HepG2 (cell line): ENCODE data around the gene RIOK3. TPM values are rescaled to one million over a fixed set of nuclear protein-coding genes. Genes with fewer than 3 reads are reported as not detected.

Source experiments
- ATF7 ChIP-seq, 2 experiments: fragments of 450-650 bp in 1 of 2; sonication (generic) in 1 of 2; formaldehyde crosslinking in 1 of 2; IDR thresholded peaks; 2 replicates each; pipeline versions ENCODE4 v1.4.0 to v1.6.1; 2016 to 2020; ENCODE audit warnings: antibody characterized with exemption in 1 of 2, mild to moderate bottlenecking in 1 of 2, missing genetic modification reagents in 1 of 2
- GATAD2A ChIP-seq: IDR thresholded peaks from 2 replicates; pipeline ENCODE4 v1.6.1; 2016
- GLI4 ChIP-seq: sonication (generic); formaldehyde crosslinking; IDR thresholded peaks from 2 replicates; pipeline ENCODE4 v1.5.1; 2020; ENCODE audit warnings: missing genetic modification reagents, mild to moderate bottlenecking, moderate library complexity, borderline replicate concordance
- IRF2 ChIP-seq: IDR thresholded peaks from 2 replicates; pipeline ENCODE4 v1.6.1; 2018; ENCODE audit warnings: missing genetic modification reagents, missing compliant biosample characterization
- NCOA2 ChIP-seq: sonication (generic); formaldehyde crosslinking; IDR thresholded peaks from 2 replicates; pipeline ENCODE4 v1.8.0; 2022; ENCODE audit warnings: inconsistent platforms
- NFE2L1 ChIP-seq: sonication (generic); formaldehyde crosslinking; IDR thresholded peaks from 2 replicates; pipeline ENCODE4 v1.4.0; 2020; ENCODE audit warnings: missing genetic modification reagents, mild to moderate bottlenecking, borderline replicate concordance
- NR2F1 ChIP-seq, 2 experiments: fragments of 450-650 bp in 1 of 2; formaldehyde crosslinking in 1 of 2; IDR thresholded peaks; 2 replicates each; pipeline versions ENCODE4 v1.5.0 to v1.6.1; 2016 to 2020; ENCODE audit warnings: mild to moderate bottlenecking in 1 of 2, missing compliant biosample characterization in 1 of 2, missing genetic modification reagents in 1 of 2, moderate library complexity in 1 of 2
- NR2F6 ChIP-seq, 2 experiments: IDR thresholded peaks; 2 replicates each; pipeline ENCODE4 v1.6.1; 2016; ENCODE audit warnings: antibody characterized with exemption in 1 of 2, mild to moderate bottlenecking in 1 of 2
- RXRB ChIP-seq: IDR thresholded peaks from 2 replicates; pipeline ENCODE4 v1.6.1; 2016; ENCODE audit warnings: borderline replicate concordance, missing genetic modification reagents, missing compliant biosample characterization
- SALL2 ChIP-seq: sonication (generic); formaldehyde crosslinking; IDR thresholded peaks from 2 replicates; pipeline ENCODE4 v1.8.1; 2023; ENCODE audit warnings: mild to moderate bottlenecking, missing genetic modification reagents, inconsistent platforms
- SKI ChIP-seq: fragments of 450-650 bp; IDR thresholded peaks from one replicate; pipeline ENCODE4 v1.6.1; 2018; ENCODE audit warnings: mild to moderate bottlenecking; ENCODE audit not compliant: partially characterized antibody
- SMYD3 ChIP-seq: sonication (generic); formaldehyde crosslinking; IDR thresholded peaks from 2 replicates; pipeline ENCODE4 v1.8.1; 2023; ENCODE audit warnings: mild to moderate bottlenecking, missing genetic modification reagents
- ZFP37 ChIP-seq: sonication (generic); formaldehyde crosslinking; IDR thresholded peaks from 2 replicates; pipeline ENCODE4 v1.4.0; 2020; ENCODE audit warnings: missing genetic modification reagents, borderline replicate concordance
- ZNF75D ChIP-seq: sonication (generic); formaldehyde crosslinking; IDR thresholded peaks from 2 replicates; pipeline ENCODE4 v1.8.1; 2023; ENCODE audit warnings: missing genetic modification reagents, mild to moderate bottlenecking, borderline replicate concordance
- ZNF841 ChIP-seq: sonication (generic); formaldehyde crosslinking; IDR thresholded peaks from 2 replicates; pipeline ENCODE4 v1.8.1; 2023; ENCODE audit warnings: missing genetic modification reagents, borderline replicate concordance
- polyA plus RNA-seq, 8 experiments: library from polyadenylated mRNA; depleted of rRNA in 3 of 8; stranded (reverse) in 7 of 8; unstranded in 1 of 8; fragments of >200 nt; fragmentation: Illumina TruSeq in 4 of 8; extraction: Trizol in 4 of 8; gene quantifications; 2 replicates each; pipeline versions ENCODE4 v1.2.1 to v1.2.3, GENCODE V29; 2011 to 2016; ENCODE audit warnings: low read depth in 4 of 8, missing spikeins in 1 of 8, mixed read lengths in 1 of 8; ENCODE audit not compliant: insufficient read depth in 1 of 8
- total RNA-seq, 5 experiments: library from RNA; depleted of rRNA; stranded (reverse); fragments of >200 nt; fragmentation: Illumina TruSeq; extraction: Trizol; gene quantifications; 2 replicates each; pipeline ENCODE4 v1.2.3, GENCODE V29; 2016; ENCODE audit warnings: low read depth in 1 of 5
- TF ChIP-seq, protein P1 (sequence below): fragments of 450-650 bp; IDR thresholded peaks from 2 replicates; pipeline ENCODE4 v1.6.1; 2017; ENCODE audit warnings: mild to moderate bottlenecking
- TF ChIP-seq, protein P2 (sequence below): sonication (generic); formaldehyde crosslinking; IDR thresholded peaks from 2 replicates; pipeline ENCODE4 v1.9.0; 2021; ENCODE audit warnings: missing genetic modification reagents, borderline replicate concordance
- TF ChIP-seq, protein P3 (sequence below): IDR thresholded peaks from 2 replicates; pipeline ENCODE4 v1.6.1; 2012; ENCODE audit warnings: low read length, improper control_type of control experiment
- TF ChIP-seq, protein P4 (sequence below): sonication (generic); formaldehyde crosslinking; IDR thresholded peaks from 2 replicates; pipeline ENCODE4 v1.5.1; 2020; ENCODE audit warnings: missing genetic modification reagents, mild to moderate bottlenecking, borderline replicate concordance

The RIOK3 gene
- total and polyA plus RNA-seq, 2 of the 13 experiments (the other 11 are each of a cell fraction or from before 2014, with no cell fraction given) = 26.7 to 36.0 TPM

DNA sequence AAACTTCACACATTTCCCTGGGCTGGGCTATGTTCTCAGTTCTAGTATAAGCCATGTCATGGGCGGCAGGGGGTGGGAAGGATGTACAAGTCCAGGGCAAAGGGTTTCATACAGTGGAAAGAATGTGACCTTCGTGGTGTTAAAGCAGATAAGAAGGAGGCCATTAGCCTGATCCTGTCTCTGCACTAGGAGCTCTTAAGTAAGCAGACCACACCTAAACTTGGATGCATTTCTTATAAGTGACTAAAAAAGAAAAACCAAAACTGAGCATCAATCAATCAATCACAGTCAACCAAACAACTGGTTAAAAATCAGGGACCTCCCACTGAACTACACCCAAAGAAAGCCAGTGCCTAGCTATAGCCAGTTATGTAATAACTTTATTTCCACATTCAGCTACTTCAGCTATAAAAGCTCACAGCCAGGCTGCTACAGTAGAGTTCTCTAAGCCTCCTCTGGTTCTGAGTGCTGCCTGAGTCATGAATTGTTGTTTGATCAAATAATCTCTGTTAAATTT lies 46.8 kb upstream of the RIOK3 start (continued):
- TF ChIP-seq ATF7 (IDR thresholded peaks at IDR 0.05) (no peak), ATF7 (CRISPR knock-in tag; IDR thresholded peaks at IDR 0.05) (no peak), ZFP37 (no peak), RXRB (CRISPR knock-in tag) (peak; percentile 41; the same call in 1 of the 2 replicates), SALL2 (CRISPR knock-in tag) (no peak), NCOA2 (no peak), SKI (peak; percentile 18), GLI4 (CRISPR knock-in tag) (no peak), ZNF75D (CRISPR knock-in tag) (no peak), NR2F1 (CRISPR knock-in tag; IDR thresholded peaks at IDR 0.05) (peak in 1 of 2 experiments; percentile 37; a peak in 1 of 4 replicates), IRF2 (CRISPR knock-in tag) (0 out of 2 replicates have a peak, but pooled peaks have one; percentile 13), GATAD2A (peak; percentile 25; the same call in 1 of the 2 replicates), NR2F6 (IDR thresholded peaks at IDR 0.05) (peak; percentile 71), NR2F6 (CRISPR knock-in tag; IDR thresholded peaks at IDR 0.05) (peak; percentile 62), SMYD3 (CRISPR knock-in tag) (no peak), ZNF841 (no peak), NFE2L1 (CRISPR knock-in tag) (no peak)
- TF ChIP-seq, protein P1, sequence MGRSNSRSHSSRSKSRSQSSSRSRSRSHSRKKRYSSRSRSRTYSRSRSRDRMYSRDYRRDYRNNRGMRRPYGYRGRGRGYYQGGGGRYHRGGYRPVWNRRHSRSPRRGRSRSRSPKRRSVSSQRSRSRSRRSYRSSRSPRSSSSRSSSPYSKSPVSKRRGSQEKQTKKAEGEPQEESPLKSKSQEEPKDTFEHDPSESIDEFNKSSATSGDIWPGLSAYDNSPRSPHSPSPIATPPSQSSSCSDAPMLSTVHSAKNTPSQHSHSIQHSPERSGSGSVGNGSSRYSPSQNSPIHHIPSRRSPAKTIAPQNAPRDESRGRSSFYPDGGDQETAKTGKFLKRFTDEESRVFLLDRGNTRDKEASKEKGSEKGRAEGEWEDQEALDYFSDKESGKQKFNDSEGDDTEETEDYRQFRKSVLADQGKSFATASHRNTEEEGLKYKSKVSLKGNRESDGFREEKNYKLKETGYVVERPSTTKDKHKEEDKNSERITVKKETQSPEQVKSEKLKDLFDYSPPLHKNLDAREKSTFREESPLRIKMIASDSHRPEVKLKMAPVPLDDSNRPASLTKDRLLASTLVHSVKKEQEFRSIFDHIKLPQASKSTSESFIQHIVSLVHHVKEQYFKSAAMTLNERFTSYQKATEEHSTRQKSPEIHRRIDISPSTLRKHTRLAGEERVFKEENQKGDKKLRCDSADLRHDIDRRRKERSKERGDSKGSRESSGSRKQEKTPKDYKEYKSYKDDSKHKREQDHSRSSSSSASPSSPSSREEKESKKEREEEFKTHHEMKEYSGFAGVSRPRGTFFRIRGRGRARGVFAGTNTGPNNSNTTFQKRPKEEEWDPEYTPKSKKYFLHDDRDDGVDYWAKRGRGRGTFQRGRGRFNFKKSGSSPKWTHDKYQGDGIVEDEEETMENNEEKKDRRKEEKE = no peak
- TF ChIP-seq, protein P2, sequence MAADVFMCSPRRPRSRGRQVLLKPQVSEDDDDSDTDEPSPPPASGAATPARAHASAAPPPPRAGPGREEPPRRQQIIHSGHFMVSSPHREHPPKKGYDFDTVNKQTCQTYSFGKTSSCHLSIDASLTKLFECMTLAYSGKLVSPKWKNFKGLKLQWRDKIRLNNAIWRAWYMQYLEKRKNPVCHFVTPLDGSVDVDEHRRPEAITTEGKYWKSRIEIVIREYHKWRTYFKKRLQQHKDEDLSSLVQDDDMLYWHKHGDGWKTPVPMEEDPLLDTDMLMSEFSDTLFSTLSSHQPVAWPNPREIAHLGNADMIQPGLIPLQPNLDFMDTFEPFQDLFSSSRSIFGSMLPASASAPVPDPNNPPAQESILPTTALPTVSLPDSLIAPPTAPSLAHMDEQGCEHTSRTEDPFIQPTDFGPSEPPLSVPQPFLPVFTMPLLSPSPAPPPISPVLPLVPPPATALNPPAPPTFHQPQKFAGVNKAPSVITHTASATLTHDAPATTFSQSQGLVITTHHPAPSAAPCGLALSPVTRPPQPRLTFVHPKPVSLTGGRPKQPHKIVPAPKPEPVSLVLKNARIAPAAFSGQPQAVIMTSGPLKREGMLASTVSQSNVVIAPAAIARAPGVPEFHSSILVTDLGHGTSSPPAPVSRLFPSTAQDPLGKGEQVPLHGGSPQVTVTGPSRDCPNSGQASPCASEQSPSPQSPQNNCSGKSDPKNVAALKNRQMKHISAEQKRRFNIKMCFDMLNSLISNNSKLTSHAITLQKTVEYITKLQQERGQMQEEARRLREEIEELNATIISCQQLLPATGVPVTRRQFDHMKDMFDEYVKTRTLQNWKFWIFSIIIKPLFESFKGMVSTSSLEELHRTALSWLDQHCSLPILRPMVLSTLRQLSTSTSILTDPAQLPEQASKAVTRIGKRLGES (CRISPR knock-in tag) = no peak
- TF ChIP-seq, protein P3, sequence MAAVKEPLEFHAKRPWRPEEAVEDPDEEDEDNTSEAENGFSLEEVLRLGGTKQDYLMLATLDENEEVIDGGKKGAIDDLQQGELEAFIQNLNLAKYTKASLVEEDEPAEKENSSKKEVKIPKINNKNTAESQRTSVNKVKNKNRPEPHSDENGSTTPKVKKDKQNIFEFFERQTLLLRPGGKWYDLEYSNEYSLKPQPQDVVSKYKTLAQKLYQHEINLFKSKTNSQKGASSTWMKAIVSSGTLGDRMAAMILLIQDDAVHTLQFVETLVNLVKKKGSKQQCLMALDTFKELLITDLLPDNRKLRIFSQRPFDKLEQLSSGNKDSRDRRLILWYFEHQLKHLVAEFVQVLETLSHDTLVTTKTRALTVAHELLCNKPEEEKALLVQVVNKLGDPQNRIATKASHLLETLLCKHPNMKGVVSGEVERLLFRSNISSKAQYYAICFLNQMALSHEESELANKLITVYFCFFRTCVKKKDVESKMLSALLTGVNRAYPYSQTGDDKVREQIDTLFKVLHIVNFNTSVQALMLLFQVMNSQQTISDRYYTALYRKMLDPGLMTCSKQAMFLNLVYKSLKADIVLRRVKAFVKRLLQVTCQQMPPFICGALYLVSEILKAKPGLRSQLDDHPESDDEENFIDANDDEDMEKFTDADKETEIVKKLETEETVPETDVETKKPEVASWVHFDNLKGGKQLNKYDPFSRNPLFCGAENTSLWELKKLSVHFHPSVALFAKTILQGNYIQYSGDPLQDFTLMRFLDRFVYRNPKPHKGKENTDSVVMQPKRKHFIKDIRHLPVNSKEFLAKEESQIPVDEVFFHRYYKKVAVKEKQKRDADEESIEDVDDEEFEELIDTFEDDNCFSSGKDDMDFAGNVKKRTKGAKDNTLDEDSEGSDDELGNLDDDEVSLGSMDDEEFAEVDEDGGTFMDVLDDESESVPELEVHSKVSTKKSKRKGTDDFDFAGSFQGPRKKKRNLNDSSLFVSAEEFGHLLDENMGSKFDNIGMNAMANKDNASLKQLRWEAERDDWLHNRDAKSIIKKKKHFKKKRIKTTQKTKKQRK = no peak
- TF ChIP-seq, protein P4, sequence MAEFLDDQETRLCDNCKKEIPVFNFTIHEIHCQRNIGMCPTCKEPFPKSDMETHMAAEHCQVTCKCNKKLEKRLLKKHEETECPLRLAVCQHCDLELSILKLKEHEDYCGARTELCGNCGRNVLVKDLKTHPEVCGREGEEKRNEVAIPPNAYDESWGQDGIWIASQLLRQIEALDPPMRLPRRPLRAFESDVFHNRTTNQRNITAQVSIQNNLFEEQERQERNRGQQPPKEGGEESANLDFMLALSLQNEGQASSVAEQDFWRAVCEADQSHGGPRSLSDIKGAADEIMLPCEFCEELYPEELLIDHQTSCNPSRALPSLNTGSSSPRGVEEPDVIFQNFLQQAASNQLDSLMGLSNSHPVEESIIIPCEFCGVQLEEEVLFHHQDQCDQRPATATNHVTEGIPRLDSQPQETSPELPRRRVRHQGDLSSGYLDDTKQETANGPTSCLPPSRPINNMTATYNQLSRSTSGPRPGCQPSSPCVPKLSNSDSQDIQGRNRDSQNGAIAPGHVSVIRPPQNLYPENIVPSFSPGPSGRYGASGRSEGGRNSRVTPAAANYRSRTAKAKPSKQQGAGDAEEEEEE (CRISPR knock-in tag) = no peak
